Left colon (tissue), 2 donors: ENCODE measurements around the gene ARHGAP9. TPM values are rescaled to one million over a fixed set of nuclear protein-coding genes. Genes with fewer than 3 reads are reported as not detected.

Experiments used
- ATAC-seq: fragments of 200-7000 bp; cut with Tn5 transposase; one replicate; pipeline ENCODE4 v1.9.1; 2020; ENCODE audit warnings: mild to moderate bottlenecking, moderate library complexity
- DNase-seq, 2 donors: peaks; one replicate each; pipeline ENCODE4 v3.0.0-alpha.2; 2020
- intact Hi-C, 2 donors: fragments of 100-400 bp; cut with DNase I in 1 of 2; cut with micrococcal nuclease in 1 of 2; formaldehyde crosslinking; loops; one replicate each; pipeline versions ENCODE4 v1.11.2 to v1.14.0; 2022; cut with DNase I, micrococcal nuclease
- long read RNA-seq: library from polyadenylated mRNA; unstranded; transcript quantifications from one replicate; pipeline ENCODE4 v2.0.0, GENCODE V29; 2021
- total RNA-seq, 2 donors: library from RNA; stranded (reverse); fragmentation: NEBNext Ultra II Directional; extraction: Animal tissue kit (Norgen Biotek cat#: 25700); gene quantifications; one replicate each; pipeline ENCODE4 v1.2.1, GENCODE V29; 2021
- donor health status: DM: no; HTN: no; CAD: no.
- donor health status: DM: yes; HTN: yes; CAD: no.

Gene ARHGAP9
- total RNA-seq = 10 to 100 TPM in 1 of 2 donors, 1 to 10 TPM in 1; 6.4 to 11.4 TPM
- long read RNA-seq, partial matches to known transcripts = 2 of 3 reads
- long read RNA-seq, other reads (novel, unspliced or antisense) = 1 of 3 reads

DNA sequence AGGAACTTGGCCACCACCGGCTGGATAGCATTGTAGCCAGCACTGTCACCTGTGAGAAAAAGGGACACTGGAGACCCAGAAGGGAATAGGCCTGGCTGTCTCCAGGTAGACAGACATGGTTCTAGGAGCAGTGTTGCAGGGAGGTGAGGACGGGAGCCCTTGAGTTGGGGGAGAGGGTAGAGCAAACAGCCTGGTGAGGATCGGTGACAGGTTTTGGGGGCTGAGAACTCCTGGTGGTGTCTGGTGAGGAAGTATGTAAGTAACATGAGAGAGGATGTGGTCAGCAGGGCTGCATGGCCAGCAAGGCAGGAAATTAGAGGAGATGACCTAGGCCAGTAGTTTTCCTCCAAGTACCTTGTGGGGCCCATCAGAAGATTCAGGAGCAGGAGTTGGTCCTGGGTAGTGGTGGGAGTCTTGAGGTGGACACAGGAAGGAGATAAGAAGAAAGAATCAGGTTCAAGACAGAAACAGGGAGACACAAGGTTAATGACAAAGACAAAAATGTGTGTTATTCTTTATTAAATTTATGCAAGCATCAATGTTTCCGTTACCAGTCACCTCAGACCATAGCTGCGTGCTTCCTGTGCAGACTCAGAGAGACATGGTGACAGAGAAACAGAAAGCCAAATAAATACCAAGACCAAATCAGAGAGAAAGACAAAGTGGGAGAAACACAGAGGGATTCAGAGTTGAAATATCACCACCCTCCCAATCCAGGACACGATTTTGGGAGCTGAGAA, at the start of gene ARHGAP9:
TSS of gene ARHGAP9 (minus strand) at position 491 of the 740 bp plus-strand sequence. CDS start at position 31, 460 bp downstream.
- intact Hi-C loops = no loop called here
- DNase-seq = no peak
- ATAC-seq = no peak

DNA sequence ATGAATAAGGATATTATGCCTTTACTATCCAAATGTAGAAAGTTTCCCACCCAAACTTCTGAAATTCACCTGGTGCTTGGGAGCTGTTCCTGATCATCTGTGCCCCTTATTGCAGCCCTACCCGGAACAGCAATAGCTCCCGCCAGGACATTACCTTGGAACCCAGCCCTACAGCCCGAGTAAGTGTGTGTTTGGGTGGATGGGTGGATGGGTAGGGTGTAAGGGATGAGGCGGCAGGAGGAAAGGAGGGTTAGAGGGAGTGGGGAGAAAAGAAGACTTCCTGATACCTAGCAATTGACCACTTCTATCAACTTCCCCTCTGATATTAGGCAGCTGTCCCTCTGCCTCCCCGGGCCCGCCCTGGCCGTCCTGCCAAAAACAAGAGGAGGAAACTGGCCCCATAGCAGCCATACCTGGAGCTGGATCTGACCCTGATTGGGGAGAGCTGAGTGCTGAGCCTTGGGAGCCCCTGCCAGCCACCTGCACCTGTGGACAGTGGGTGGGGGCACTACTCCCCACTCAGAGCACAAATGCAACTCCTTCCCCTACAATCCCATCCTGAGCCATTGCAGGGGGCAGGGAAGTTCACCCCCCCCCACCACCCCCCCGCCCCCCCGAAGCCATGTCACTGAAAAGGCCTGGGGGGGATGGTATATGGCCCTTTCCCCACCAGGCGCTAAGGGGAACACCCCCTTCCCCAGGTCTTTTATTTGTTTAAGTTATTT, 49.3 kb upstream of the ARHGAP9 start:
- DNase-seq (no peak), ATAC-seq (no peak)
- intact Hi-C loops = no loop called here

DNA sequence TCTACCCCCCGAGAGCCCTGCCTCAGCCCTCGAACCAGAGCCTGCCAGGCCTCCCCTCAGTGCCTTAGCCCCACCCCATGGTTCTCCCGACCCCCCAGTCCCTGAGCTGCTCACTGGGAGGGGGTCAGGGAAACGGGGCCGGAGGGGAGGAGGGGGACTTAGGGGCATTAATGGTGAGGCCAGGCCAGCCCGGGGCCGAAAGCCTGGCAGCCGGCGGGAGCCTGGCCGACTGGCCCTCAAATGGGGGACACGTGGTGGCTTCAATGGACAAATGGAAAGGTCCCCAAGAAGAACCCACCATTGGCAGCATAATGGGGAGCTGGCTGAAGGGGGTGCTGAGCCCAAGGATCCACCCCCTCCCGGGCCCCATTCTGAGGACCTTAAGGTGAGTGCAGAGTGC, 48.5 kb upstream of the ARHGAP9 start:
- intact Hi-C loops = no loop called here
- DNase-seq (no peak), ATAC-seq (no peak)

DNA sequence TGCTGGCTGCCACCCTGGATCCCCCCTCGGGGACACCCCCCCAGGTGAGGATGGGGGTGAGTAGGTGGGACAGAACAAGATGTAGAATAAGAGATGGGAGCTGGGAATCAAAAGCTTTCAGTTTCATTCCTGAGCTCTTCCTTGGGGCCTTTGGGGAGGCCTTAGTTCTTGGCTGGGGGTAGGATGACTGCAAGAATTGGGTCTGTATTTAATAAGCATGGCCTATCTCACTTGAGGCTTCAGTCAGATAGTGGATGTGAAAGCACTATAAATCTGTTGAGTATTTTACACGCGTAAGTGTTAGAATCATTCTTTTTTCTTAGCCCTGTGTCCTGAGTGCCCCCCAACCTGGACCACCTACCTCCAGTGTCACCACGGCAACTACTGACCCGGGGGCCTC, 47.5 kb upstream of the ARHGAP9 start:
- no peak for DNase-seq
- intact Hi-C loops = no loop called here
- ATAC-seq = no peak

DNA sequence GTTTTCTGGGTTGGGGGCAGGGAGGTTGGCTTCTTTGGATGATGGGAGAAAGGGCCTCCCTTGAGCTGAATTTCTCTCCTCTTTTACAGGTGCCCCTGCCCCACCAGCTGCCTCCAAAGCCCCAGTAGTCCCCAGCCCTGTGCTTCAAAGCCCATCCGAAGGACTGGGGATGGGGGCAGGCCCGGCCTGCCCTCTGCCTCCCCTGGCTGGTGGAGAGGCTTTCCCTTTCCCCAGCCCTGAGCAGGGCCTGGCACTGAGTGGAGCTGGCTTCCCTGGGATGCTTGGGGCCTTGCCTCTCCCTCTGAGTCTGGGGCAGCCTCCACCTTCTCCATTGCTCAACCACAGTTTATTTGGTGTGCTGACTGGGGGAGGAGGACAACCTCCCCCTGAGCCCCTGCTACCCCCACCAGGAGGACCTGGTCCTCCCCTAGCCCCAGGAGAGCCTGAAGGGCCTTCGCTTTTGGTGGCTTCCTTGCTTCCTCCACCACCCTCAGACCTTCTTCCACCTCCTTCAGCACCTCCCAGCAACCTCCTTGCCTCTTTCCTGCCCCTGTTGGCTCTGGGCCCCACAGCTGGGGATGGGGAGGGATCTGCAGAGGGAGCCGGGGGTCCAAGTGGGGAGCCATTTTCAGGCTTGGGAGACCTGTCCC, 46.9 kb upstream of the ARHGAP9 start:
- ATAC-seq (no peak), DNase-seq (no peak)
- intact Hi-C loops = no loop called here

DNA sequence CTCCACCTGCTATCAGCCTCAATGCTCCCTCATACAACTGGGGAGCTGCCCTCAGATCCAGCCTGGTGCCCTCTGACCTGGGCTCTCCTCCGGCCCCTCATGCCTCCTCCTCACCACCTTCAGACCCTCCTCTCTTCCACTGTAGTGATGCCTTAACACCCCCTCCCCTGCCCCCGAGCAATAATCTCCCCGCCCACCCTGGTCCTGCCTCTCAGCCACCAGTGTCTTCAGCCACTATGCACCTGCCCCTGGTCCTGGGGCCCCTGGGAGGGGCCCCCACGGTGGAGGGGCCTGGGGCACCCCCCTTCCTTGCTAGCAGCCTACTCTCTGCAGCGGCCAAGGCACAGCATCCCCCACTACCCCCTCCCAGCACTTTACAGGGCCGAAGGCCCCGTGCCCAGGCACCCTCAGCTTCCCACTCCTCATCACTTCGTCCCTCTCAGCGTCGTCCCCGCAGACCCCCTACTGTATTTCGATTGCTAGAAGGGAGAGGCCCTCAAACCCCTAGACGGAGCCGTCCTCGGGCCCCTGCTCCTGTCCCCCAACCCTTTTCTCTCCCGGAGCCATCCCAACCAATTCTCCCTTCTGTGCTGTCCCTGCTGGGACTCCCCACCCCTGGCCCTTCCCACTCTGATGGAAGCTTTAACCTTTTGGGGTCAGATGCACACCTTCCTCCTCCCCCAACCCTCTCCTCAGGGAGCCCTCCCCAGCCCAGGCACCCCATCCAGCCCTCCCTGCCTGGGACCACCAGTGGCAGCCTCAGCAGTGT, 46.1 kb upstream of the ARHGAP9 start:
- intact Hi-C loops = no loop called here
- DNase-seq = no peak
- ATAC-seq = no peak

DNA sequence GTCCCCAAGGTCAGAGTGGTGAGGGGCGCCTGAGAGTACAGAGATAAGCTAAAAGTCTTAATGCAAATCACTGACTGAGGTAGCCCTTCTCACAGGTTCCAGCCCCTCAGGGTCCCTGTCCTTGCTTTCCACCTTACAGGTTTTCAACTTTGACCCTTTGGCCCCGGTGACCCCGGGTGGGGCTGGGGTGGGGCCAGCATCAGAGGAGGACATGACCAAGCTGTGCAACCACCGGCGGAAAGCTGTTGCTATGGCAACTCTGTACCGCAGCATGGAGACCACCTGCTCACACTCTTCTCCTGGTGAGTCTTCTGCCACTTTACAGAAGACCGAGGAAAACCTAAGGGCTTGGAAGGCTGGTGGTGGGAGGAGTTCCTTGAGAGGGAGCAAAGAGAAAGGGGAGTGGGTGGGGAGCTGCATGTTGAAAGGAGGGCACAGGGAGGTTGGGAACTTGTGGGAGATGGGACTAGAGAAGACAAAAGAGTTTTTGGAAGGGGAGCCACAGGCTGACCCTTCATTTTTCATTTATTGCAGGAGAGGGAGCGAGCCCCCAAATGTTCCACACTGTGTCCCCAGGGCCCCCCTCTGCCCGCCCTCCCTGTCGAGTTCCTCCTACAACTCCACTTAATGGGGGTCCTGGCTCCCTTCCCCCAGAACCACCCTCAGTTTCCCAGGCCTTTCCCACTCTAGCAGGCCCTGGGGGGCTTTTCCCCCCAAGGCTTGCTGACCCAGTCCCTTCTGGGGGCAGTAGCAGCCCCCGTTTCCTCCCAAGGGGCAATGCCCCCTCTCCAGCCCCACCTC, 45.3 kb upstream of the ARHGAP9 start:
- intact Hi-C loops = no loop called here
- DNase-seq = peak in 1 of 2 donors; percentile 28

DNA sequence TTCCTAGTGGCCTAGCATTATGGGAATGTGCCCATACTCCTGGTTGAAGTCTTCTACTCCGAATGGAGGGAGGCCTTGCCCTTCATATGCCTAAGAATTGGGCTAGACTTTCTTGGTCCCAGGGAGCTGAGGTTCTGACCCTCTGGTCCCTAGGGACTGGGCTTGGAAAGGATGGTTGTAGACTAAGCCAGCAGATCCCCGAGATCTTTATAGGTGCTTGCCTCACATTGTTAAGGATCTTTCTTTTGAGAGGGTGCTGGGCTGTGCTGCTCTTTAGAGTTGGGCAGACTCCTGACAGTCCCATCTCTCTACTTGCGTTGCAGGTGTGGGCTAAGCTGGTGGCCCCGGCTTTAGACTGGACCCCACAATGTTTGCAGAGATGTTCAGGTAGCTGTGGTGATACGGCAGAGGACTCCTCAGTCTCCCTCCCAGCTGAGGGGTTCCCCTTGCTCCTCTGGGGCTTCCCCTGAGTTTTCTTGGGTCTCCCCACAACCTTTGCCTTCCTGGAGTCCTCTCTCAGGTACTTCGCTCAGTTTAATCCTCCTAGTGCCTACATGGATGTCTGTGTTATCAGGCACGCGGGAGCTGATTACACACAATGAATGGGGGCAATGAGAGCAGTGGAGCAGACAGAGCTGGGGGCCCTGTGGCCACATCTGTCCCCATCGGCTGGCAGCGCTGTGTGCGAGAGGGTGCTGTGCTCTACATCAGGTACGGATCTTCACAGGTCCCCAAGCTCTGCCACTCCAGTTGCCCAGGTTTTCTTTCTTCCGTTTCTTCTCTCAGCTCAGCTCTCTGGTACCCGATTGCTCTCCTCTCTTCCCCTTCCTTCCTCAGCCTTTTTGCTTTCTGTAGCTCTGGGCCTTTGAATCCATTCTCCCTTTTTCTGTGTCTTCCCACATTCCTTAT, 44.3 kb upstream of the ARHGAP9 start:
- intact Hi-C loops = no loop called here
- ATAC-seq (no peak), DNase-seq (no peak)

More for the DNA sequence above, 45.3 kb upstream of the ARHGAP9 start:
- no peak for ATAC-seq

DNA sequence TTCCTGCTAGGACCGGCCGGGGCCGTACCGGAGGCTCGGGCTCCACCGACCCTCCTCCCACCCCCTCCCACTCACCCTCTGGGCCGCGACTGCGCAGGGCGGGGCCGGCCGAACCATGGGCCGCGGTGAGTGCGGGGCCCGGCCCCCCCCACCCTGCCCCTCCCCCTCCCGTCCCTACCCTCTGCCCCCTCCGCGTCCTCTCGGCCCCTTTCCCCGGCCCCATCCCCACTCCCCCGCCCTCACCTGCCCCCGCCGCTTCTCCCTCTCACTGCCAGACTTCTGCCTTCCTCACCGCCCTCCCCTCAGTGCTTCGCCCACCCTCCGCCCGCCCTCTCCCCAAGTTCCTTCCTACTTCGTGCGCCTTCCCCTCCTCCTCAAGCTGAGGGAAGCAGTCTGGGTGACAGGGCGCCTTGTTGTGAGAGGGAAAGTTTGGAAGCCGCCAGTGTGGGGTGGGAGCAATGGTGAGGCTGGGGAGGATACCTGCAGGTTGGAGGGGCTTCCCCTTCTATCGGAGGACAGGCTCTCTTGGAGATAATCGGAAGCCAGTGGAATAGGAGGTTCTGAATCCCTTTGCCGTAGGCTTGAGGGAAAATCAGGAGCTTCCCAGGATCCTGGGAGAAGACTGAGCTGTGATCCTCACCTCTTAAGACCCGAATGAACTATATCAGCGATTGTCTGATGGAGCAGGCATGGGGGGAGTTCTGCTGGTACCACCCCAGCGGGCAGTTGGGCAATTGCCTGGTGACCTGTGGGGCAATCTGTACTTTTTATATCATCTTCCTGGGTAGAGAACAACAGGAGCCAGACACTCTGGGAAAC, 43.4 kb upstream of the ARHGAP9 start:
- DNase-seq = peak; percentile 66 to 74
- peak; percentile 1 for ATAC-seq
- intact Hi-C loops = no loop called here

DNA sequence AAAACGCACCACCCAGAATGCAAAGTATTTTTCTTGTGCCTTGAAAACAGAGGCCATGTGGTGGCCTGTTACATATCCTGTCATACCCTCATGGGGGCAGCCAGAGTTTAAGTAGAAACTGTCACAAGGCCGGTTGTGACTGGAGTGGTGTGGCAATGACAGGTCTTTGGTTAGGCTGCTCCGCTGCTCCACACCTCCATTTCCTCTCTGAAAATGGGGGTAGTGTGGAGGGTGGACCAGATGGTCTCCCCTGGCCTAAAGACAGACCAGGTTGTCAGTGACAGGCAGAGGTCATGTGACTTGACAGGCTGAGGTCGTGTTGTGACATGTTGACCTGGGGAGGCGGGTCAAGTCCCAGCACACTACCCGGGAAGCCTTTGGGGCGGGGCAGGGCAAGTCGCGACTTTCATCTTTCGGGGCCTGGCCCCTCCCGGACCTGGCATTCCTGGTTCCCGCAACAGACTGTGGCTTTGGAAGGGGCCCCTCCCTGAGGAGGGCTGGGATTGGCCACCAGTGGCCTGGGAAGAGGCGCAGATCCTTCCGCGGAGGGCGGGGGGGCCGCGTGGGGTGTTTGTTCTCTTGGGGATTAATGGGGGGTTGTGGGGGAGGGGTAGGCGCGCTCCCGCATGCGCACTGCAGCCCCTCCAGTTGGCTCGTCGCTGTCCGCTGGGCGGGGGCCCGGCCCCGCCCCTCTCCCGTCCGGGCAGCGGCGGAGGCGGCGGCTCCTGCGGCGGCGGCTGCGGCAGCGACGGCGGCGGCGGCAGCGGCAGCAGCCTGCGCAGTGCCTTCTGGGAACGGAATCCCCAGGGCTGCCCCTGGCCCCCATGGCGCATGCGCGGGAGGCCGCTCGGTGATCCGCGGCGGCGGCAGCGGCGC, 42.6 kb upstream of the ARHGAP9 start, which contains the start of gene MBD6:
TSS of gene MBD6 (plus strand) at position 814 of the 876 bp plus-strand sequence. CDS start 1,480 bp downstream, outside the sequence.
- ATAC-seq (peak; percentile 48), DNase-seq (peak; percentile 95 to 96)
- intact Hi-C loops = no loop called here

DNA sequence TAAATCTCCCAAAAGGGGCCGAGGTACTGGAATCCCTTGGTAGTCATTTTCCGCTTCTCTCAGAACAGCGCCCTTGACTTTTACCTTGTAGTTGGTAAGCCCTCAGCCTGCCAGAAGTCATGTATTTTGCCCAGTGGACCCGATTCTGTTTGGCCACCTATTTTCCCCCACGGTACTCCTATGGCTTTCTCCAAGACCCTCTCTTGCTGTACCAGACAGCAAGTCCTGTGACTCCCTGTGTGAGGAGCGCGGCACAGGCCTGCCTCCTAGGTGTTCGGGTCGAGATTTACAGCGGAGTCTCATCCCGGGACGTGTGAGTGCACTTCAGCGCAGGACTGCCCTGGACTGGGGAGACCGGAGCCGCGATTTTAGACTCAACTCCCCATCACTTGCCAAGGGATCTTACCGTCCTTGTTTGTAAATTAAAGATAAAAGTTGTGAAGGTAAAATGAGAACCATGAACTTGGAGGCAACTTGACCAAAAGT, 41.9 kb upstream of the ARHGAP9 start:
- intact Hi-C loops = no loop called here
- peak; percentile 56 to 78 for DNase-seq
- ATAC-seq = no peak

DNA sequence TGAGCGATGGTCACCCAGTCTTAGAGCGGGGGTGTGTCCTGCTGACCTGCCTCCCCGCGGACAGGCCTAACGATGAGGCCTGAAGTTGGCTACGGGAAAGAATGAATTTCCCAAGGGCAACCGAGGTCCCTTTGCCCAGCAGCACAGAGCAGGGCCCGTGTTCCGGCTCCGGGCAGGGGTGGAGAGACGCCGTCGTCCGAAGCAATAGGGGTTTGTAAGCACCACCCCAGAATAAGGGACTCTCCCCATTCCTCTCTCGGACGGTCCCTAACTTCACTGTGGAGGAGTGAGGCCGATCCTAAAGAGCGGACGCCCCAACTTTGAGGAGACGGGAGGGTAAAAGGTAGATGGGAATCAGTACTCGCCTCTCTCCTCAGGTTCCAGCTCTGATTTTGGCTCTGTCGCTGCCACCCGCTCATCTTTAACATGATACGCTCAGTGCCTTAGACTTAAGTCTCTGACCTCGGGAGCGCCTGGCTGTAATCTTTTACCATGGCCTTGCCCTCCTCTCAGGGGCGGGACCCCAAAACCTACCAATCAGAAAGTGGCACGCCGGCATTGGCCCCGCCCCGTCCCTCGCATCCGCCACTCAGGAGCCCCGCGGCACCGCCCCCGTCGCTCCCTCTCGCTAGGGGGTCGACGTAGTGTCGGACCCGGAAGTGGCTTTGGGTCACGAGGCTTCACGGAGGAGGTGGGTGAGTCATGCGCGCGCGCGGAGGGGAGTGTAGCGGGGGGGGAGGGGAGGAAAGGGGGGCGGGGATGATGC, 40.6 kb upstream of the ARHGAP9 start, which contains the start of gene DDIT3:
TSS of gene DDIT3 (minus strand) at position 462 of the 766 bp plus-strand sequence. CDS start 3,108 bp downstream, outside the sequence.
- ATAC-seq (peak; percentile 77), DNase-seq (peak; percentile 100)
- intact Hi-C loops = no loop called here

DNA sequence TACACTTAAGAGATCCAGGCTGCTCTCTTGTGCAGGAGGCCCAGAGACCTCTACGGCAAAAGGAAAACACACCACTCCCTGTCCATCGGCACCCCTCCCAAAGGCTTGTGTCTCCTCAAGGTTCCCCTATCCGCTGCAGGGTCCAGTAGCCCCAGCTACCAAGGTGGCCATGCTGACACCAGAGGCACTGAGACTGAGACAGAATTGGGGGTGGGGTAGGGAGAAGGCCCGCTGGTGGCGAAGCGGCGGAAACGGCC, 40.1 kb upstream of the ARHGAP9 start:
- ATAC-seq (no peak), DNase-seq (no peak)
- intact Hi-C loops = no loop called here

DNA sequence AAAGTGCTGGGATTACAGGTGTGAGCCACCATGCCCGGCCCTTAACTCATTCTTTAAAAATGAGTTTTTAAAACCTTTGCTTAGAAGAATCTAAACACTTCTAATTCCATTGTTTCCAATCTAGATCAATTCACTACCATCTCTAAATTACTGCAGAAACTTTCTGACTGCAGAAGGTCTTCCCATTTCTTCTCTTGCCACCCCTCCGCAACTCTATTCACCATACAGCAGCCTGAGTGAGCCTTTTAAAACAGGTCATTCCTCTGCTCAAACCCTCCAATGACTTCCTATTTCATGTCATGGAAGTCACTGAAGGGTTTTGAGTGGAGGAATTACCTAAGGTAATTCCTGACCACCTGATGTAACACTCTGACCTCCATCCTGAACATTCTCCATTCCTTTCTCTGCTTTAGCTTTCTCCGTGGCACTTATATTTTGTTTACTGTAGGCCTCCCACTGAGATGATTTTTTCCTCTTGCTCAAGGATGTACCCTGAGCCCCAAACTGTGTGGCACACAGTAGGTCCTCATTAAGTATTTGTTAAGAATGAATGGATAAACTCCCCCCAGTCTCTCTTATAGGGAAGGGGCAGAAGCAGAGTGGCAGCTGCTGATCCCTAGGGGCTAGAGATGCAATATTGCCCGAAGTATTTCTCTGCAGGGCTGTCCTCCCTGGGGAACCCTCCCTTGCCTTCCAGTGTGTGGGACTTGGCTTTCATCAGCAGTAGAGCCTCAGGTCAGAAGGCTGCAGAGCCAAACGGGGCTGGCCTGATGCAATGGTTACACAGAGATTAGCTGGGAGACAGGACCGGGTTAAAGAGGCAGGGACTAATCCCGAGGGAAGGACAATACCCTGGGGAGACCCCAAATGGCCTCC, 39.5 kb upstream of the ARHGAP9 start:
- intact Hi-C loops = no loop called here
- ATAC-seq (no peak), DNase-seq (peak in 1 of 2 donors; percentile 28)
